Mesenchymal stem cell (in vitro differentiated cells and primary cell): ENCODE data around the gene KCNK5.

Experiments used
- DNase-seq: peaks from one replicate; pipeline ENCODE4 v3.0.0-alpha.2; 2013
- H2AFZ ChIP-seq: one replicate; pipeline ENCODE4 v1.6.1; 2013; ENCODE audit warnings: low read depth, mild to moderate bottlenecking, control low read depth, inconsistent platforms, low read length, moderate library complexity
- H2AK5ac ChIP-seq: 2 replicates; pipeline ENCODE4 v1.6.1; 2013; ENCODE audit warnings: low read length, moderate library complexity, mild to moderate bottlenecking, inconsistent platforms; ENCODE audit not compliant: severe bottlenecking
- H2BK120ac ChIP-seq: one replicate; pipeline ENCODE4 v1.6.1; 2013; ENCODE audit warnings: low read depth, mild to moderate bottlenecking, inconsistent platforms, low read length, moderate library complexity
- H2BK12ac ChIP-seq, 2 experiments: one replicate each; pipeline ENCODE4 v1.6.1; 2013; ENCODE audit warnings: inconsistent platforms in 2 of 2, low read length in 2 of 2, mild to moderate bottlenecking in 2 of 2, moderate library complexity in 2 of 2, control low read depth in 1 of 2
- H2BK15ac ChIP-seq: one replicate; pipeline ENCODE4 v1.6.1; 2013; ENCODE audit warnings: mild to moderate bottlenecking, low read depth, inconsistent platforms; ENCODE audit not compliant: poor library complexity, severe bottlenecking
- H2BK5ac ChIP-seq: 2 replicates; pipeline ENCODE4 v1.6.1; 2013; ENCODE audit warnings: low read depth, mild to moderate bottlenecking, low read length, control low read depth, inconsistent platforms; ENCODE audit not compliant: poor library complexity, severe bottlenecking
- H3K14ac ChIP-seq, 2 experiments: one replicate each; pipeline ENCODE4 v1.6.1; 2013; ENCODE audit warnings: inconsistent platforms in 2 of 2, low read length in 2 of 2, control low read depth in 1 of 2, mild to moderate bottlenecking in 1 of 2, moderate library complexity in 1 of 2
- H3K18ac ChIP-seq, 2 experiments: one replicate each; pipeline ENCODE4 v1.6.1; 2013; ENCODE audit warnings: inconsistent platforms in 2 of 2, low read length in 2 of 2, control low read depth in 1 of 2, low read depth in 1 of 2, mild to moderate bottlenecking in 1 of 2
- H3K23ac ChIP-seq, 2 experiments: one replicate each; pipeline ENCODE4 v1.6.1; 2013; ENCODE audit warnings: inconsistent platforms in 2 of 2, low read length in 2 of 2, mild to moderate bottlenecking in 2 of 2, moderate library complexity in 2 of 2, control low read depth in 1 of 2
- H3K27ac ChIP-seq: 2 replicates; pipeline ENCODE4 v1.5.1; 2013; ENCODE audit warnings: mild to moderate bottlenecking, moderate library complexity, low read length, control low read depth, inconsistent platforms; ENCODE audit not compliant: poor library complexity, severe bottlenecking
- H3K27me3 ChIP-seq, 2 experiments: 2 replicates each; pipeline versions ENCODE4 v1.6.1 to v1.7.0; 2013; ENCODE audit warnings: low read length in 2 of 2, mild to moderate bottlenecking in 2 of 2, moderate library complexity in 2 of 2, control low read depth in 1 of 2, inconsistent platforms in 1 of 2; ENCODE audit not compliant: control insufficient read depth in 1 of 2, insufficient read depth in 1 of 2
- H3K36me3 ChIP-seq, 2 experiments: 2 replicates each; pipeline versions ENCODE4 v1.6.1 to v1.7.0; 2013; ENCODE audit warnings: low read length in 2 of 2, control low read depth in 1 of 2, inconsistent platforms in 1 of 2, low read depth in 1 of 2, mild to moderate bottlenecking in 1 of 2; ENCODE audit not compliant: insufficient read depth in 2 of 2, control insufficient read depth in 1 of 2
- H3K4ac ChIP-seq, 2 experiments: one replicate each; pipeline ENCODE4 v1.6.1; 2013; ENCODE audit warnings: inconsistent platforms in 2 of 2, low read length in 2 of 2, mild to moderate bottlenecking in 2 of 2, moderate library complexity in 2 of 2, control low read depth in 1 of 2, low read depth in 1 of 2
- H3K4me1 ChIP-seq: 2 replicates; pipeline ENCODE4 v1.6.1; 2013; ENCODE audit warnings: low read depth, low read length, control low read depth; ENCODE audit not compliant: control insufficient read depth, insufficient read depth
- H3K4me2 ChIP-seq: 2 replicates; pipeline ENCODE4 v1.6.1; 2013; ENCODE audit warnings: low read length, mild to moderate bottlenecking, inconsistent platforms; ENCODE audit not compliant: poor library complexity, severe bottlenecking
- H3K4me3 ChIP-seq, 2 experiments: 2 replicates each; pipeline versions ENCODE4 v1.5.1 to v1.7.0; 2013; ENCODE audit warnings: low read length in 2 of 2, mild to moderate bottlenecking in 2 of 2, control low read depth in 1 of 2, low read depth in 1 of 2; ENCODE audit not compliant: insufficient read depth in 1 of 2
- H3K79me1 ChIP-seq: replicated peaks from 2 replicates; pipeline ENCODE4 v1.6.1; 2013; ENCODE audit warnings: mild to moderate bottlenecking, control low read depth, low read length, inconsistent platforms; ENCODE audit not compliant: poor library complexity, severe bottlenecking
- H3K9ac ChIP-seq: 2 replicates; pipeline ENCODE4 v1.7.0; 2013; ENCODE audit warnings: mild to moderate bottlenecking, low read length, moderate library complexity
- H3K9me3 ChIP-seq: 2 replicates; pipeline ENCODE4 v1.7.0; 2013; ENCODE audit warnings: mild to moderate bottlenecking, low read length; ENCODE audit not compliant: control insufficient read depth
- H4K8ac ChIP-seq: one replicate; pipeline ENCODE4 v1.6.1; 2013; ENCODE audit warnings: inconsistent platforms, mild to moderate bottlenecking, low read length, moderate library complexity
- H4K91ac ChIP-seq: one replicate; pipeline ENCODE4 v1.6.1; 2013; ENCODE audit warnings: mild to moderate bottlenecking, low read length, inconsistent platforms
- WGBS: methylation state at CpG from one replicate; pipeline ENCODE4 v1.1.7; 2013; ENCODE audit warnings: mixed read lengths; 5-methylcytosine and 5-hydroxymethylcytosine counted together

Gene KCNK5

DNA sequence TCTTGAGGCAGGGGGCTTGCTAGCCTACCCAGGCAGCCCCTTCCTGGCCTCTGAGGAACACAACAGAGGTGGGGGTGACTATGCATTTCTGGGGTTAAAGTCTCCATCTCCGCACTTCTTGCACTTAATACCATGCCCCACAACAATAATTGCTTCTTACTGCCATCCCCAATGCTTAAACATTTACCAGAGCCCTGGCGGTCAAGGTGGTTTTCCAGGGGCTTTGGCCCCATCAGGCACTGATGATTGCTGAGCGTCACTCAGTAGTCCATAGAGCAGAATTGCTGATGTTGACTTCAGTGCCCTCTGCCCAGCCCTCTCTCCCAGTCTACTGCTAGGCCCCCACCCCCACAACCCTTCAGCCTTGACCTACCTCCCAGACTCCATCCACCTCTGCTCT is 32.5 kb upstream of the KCNK5 start:
- no peak overlapping the region for H2BK12ac ChIP-seq
- H3K27me3 ChIP-seq, result peaks cover 3 to 14% of the 10 kb centered on the region in 2 experiments
- no peak overlapping the region for H3K4me3 ChIP-seq
- DNase-seq, result no peak
- 74% methylated on average over 3 of the region's 3 CpGs for WGBS
- no peak overlapping the region for H2AK5ac ChIP-seq
- H2BK15ac ChIP-seq, result no peak overlapping the region
- H4K8ac ChIP-seq, result no peak overlapping the region
- peaks cover 3% of the 10 kb centered on the region for H3K9me3 ChIP-seq
- no peak overlapping the region for H3K18ac ChIP-seq
- H3K9ac ChIP-seq, result no peak overlapping the region
- no peak overlapping the region for H2AFZ ChIP-seq
- H3K14ac ChIP-seq, result no peak overlapping the region
- no peak overlapping the region for H2BK5ac ChIP-seq
- H3K27ac ChIP-seq, result no peak overlapping the region
- H3K23ac ChIP-seq, result no peak overlapping the region
- no peak overlapping the region for H3K4me2 ChIP-seq
- H4K91ac ChIP-seq, result no peak overlapping the region
- H3K4ac ChIP-seq, result no peak overlapping the region
- no peaks in the 10 kb centered on the region for H3K79me1 ChIP-seq
- H2BK120ac ChIP-seq, result no peak overlapping the region
- no peaks in the 10 kb centered on the region for H3K4me1 ChIP-seq
- no peaks in the 10 kb centered on the region for H3K36me3 ChIP-seq

DNA sequence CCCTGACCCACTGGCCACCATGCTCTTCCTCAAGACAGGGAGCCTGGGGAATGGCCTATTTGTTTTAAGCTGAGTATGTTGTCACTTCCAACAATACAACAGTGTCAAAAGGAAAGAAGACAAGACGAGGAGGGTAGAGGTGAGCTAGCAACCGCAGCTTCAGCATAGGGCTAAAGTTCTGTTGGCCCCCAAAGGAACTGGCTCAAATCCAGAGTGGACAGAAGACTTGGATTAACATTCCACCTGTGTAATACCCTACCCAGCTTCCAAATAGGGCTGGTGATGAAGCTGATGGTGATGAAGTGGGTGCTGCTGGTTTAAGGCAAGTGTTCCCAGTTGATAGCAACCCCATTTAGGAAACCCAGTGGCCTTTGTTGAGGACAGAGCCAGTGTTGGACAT is 31.7 kb upstream of the KCNK5 start:
- Histone ChIP-seq H4K8ac (no peak overlapping the region), H3K4me2 (no peak overlapping the region), H4K91ac (no peak overlapping the region), H3K9me3 (peaks cover 3% of the 10 kb centered on the region), H3K23ac (no peak overlapping the region), H3K27ac (no peak overlapping the region), H3K79me1 (no peaks in the 10 kb centered on the region), H3K4me1 (no peaks in the 10 kb centered on the region), H3K14ac (no peak overlapping the region), H2BK5ac (no peak overlapping the region), H2BK12ac (no peak overlapping the region), H3K4ac (no peak overlapping the region), H3K18ac (no peak overlapping the region), H3K4me3 (no peak overlapping the region), H2BK15ac (no peak overlapping the region), H2BK120ac (no peak overlapping the region), H2AFZ (no peak overlapping the region), H2AK5ac (no peak overlapping the region), H3K36me3 (no peaks in the 10 kb centered on the region), H3K27me3 (peaks cover 3 to 14% of the 10 kb centered on the region in 2 experiments), H3K9ac (no peak overlapping the region)
- no peak for DNase-seq
- 75% methylated on average over 2 of the region's 2 CpGs for WGBS

DNA sequence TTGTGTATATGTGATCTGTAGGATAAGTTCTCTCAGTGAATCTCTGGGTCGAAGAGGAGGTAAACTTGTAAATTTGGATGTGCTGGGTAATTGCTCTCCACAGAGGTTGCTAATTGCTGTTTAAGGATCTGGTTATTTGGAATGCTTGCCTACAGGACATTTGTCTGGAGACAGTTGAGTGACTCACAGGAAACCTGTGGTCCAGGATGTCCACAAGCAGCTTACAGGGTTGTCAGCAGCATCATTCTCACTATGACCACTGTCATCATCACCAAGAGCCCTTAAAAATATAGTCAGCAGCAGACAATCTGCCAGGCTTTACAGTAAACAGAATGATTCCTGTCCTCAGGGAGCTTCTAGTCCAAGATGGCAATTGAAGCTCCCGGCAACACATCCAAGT is 31.2 kb upstream of the KCNK5 start:
- H3K4me3 ChIP-seq, result no peak overlapping the region
- no peak overlapping the region for H2BK120ac ChIP-seq
- H2AFZ ChIP-seq, result no peak overlapping the region
- no peak overlapping the region for H3K23ac ChIP-seq
- H2AK5ac ChIP-seq, result no peak overlapping the region
- H3K9ac ChIP-seq, result no peak overlapping the region
- no peak overlapping the region for H3K27ac ChIP-seq
- H2BK5ac ChIP-seq, result no peak overlapping the region
- no peak overlapping the region for H4K91ac ChIP-seq
- no peak overlapping the region for H2BK15ac ChIP-seq
- H3K4ac ChIP-seq, result no peak overlapping the region
- H3K18ac ChIP-seq, result no peak overlapping the region
- H3K14ac ChIP-seq, result no peak overlapping the region
- no peak for DNase-seq
- peaks cover 3 to 14% of the 10 kb centered on the region in 2 experiments for H3K27me3 ChIP-seq
- no peak overlapping the region for H4K8ac ChIP-seq
- 82% methylated on average over 2 of the region's 2 CpGs for WGBS
- no peak overlapping the region for H2BK12ac ChIP-seq
- no peaks in the 10 kb centered on the region for H3K36me3 ChIP-seq
- no peaks in the 10 kb centered on the region for H3K4me1 ChIP-seq
- H3K9me3 ChIP-seq, result peaks cover 3% of the 10 kb centered on the region
- no peak overlapping the region for H3K4me2 ChIP-seq
- no peaks in the 10 kb centered on the region for H3K79me1 ChIP-seq

DNA sequence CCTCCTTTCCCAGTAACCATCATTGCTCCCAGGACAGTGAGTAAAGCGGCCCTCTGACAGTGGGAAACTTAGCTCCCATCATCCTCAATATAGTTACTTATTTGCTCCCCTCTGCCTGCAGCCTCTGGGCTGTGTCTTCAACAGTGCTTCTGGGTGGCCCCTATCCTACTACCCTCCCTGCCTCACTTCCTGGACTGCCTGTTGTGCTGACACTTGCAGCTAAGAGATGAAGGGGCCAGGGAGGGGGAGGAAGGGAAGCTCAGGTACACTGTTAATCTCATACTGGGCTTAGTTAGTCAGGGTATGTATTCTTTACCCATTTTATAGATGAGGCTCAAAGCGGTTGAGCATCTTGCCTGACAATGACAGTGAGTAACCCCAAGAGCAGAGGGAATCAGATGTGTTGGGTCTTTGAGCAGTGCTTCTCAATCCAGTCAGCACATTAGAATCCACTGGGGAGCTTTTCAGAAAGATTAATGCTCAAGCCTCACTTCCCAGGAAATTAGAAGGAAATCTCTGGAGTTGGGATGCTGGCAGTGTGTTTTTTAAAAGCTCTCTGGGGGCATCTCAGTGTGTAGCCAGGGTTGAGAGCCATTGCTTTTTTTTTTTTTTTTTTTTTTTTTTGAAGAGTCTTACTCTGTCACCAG is 27.1 kb upstream of the KCNK5 start:
- no peak overlapping the region for H3K18ac ChIP-seq
- H2AFZ ChIP-seq, result no peak overlapping the region

More for the DNA sequence above, 27.1 kb upstream of the KCNK5 start:
- WGBS, result 56% methylated on average over 2 of the region's 2 CpGs
- Histone ChIP-seq H3K14ac (no peak overlapping the region), H4K91ac (no peak overlapping the region), H3K27me3 (peaks cover 4 to 16% of the 10 kb centered on the region in 2 experiments), H2BK120ac (no peak overlapping the region), H2BK12ac (no peak overlapping the region), H2BK15ac (no peak overlapping the region), H3K9me3 (peaks cover 3% of the 10 kb centered on the region), H3K79me1 (no peaks in the 10 kb centered on the region), H4K8ac (no peak overlapping the region), H3K4me3 (no peak overlapping the region), H3K9ac (no peak overlapping the region), H2AK5ac (no peak overlapping the region), H2BK5ac (no peak overlapping the region), H3K4me1 (no peaks in the 10 kb centered on the region), H3K23ac (no peak overlapping the region), H3K4me2 (no peak overlapping the region), H3K27ac (no peak overlapping the region), H3K4ac (no peak overlapping the region), H3K36me3 (no peaks in the 10 kb centered on the region)
- DNase-seq, result no peak
